Liver (tissue), 9 donors: Measurements from ENCODE around the gene GRID1. TPM values are rescaled to one million over a fixed set of nuclear protein-coding genes. Genes with fewer than 3 reads are reported as not detected.
A peak's percentile ranks its signal among the peaks of the same experiment; 100 is the strongest.

ENCODE experiments used
- DNase-seq: peaks from one replicate; pipeline ENCODE4 v3.0.0-alpha.2; 2017; ENCODE audit warnings: low spot score
- H3K27ac ChIP-seq, 2 donors: one replicate each; pipeline ENCODE4 v1.7.0; 2013; ENCODE audit warnings: inconsistent platforms in 2 of 2, low read length in 2 of 2, control low read depth in 1 of 2, low read depth in 1 of 2, mild to moderate bottlenecking in 1 of 2
- H3K27me3 ChIP-seq, 4 donors: one replicate each; pipeline versions ENCODE4 v1.6.1 to v1.7.0; 2013; ENCODE audit warnings: low read length in 3 of 4, inconsistent platforms in 1 of 4, mild to moderate bottlenecking in 1 of 4, moderate library complexity in 1 of 4; ENCODE audit not compliant: control insufficient read depth in 4 of 4, insufficient read depth in 4 of 4
- H3K36me3 ChIP-seq, 4 donors: one replicate each; pipeline versions ENCODE4 v1.6.1 to v1.7.0; 2013; ENCODE audit warnings: low read length in 3 of 4, mild to moderate bottlenecking in 3 of 4, low read depth in 1 of 4, moderate library complexity in 1 of 4; ENCODE audit not compliant: control insufficient read depth in 4 of 4, insufficient read depth in 3 of 4
- H3K4me1 ChIP-seq, 4 donors: one replicate each; pipeline versions ENCODE4 v1.6.1 to v1.7.0; 2013; ENCODE audit warnings: low read length in 3 of 4, mild to moderate bottlenecking in 3 of 4, moderate library complexity in 1 of 4; ENCODE audit not compliant: control insufficient read depth in 4 of 4, insufficient read depth in 4 of 4
- H3K4me3 ChIP-seq, 3 donors: one replicate each; pipeline versions ENCODE4 v1.6.1 to v1.7.0; 2013; ENCODE audit warnings: low read length in 3 of 3, control low read depth in 1 of 3, low read depth in 1 of 3, mild to moderate bottlenecking in 1 of 3
- H3K9ac ChIP-seq, 2 donors: one replicate each; pipeline ENCODE4 v1.7.0; 2013; ENCODE audit warnings: low read length in 2 of 2, mild to moderate bottlenecking in 2 of 2, moderate library complexity in 2 of 2, control low read depth in 1 of 2, low read depth in 1 of 2
- H3K9me3 ChIP-seq, 4 donors: one replicate each; pipeline versions ENCODE4 v1.6.1 to v1.7.0; 2013; ENCODE audit warnings: low read length in 3 of 4; ENCODE audit not compliant: control insufficient read depth in 4 of 4
- ATF3 ChIP-seq: IDR thresholded peaks from 2 replicates; pipeline ENCODE4 v1.6.1; 2016; ENCODE audit warnings: antibody characterized with exemption
- CTCF ChIP-seq: fragments of 150-350 bp; IDR thresholded peaks from 2 replicates; pipeline ENCODE4 v1.5.1; 2017; ENCODE audit warnings: improper control_type of control experiment, low read depth, low read length; ENCODE audit not compliant: missing input control
- EGR1 ChIP-seq, 2 donors: IDR thresholded peaks; 2 replicates each; pipeline ENCODE4 v1.6.1; 2016 to 2018; ENCODE audit warnings: antibody characterized with exemption in 2 of 2, low read depth in 2 of 2
- FOXA1 ChIP-seq: IDR thresholded peaks from 2 replicates; pipeline ENCODE4 v1.6.1; 2016; ENCODE audit warnings: antibody characterized with exemption
- FOXA2 ChIP-seq: IDR thresholded peaks from 2 replicates; pipeline ENCODE4 v1.6.1; 2016; ENCODE audit warnings: antibody characterized with exemption
- GABPA ChIP-seq, 2 donors: IDR thresholded peaks in 1 of 2; conservative IDR thresholded peaks in 1 of 2; 2 replicates each; pipeline ENCODE4 v1.6.1; 2016; ENCODE audit warnings: antibody characterized with exemption in 2 of 2, mild to moderate bottlenecking in 1 of 2, moderate library complexity in 1 of 2
- HNF4A ChIP-seq, 2 donors: conservative IDR thresholded peaks; 2 replicates each; pipeline ENCODE4 v1.6.1; 2016; ENCODE audit warnings: antibody characterized with exemption in 2 of 2, mild to moderate bottlenecking in 2 of 2
- HNF4G ChIP-seq: IDR thresholded peaks from 2 replicates; pipeline ENCODE4 v1.6.1; 2016; ENCODE audit warnings: antibody characterized with exemption
- JUND ChIP-seq, 2 donors: IDR thresholded peaks; 2 replicates each; pipeline ENCODE4 v1.6.1; 2016; ENCODE audit warnings: antibody characterized with exemption in 2 of 2
- NR2F2 ChIP-seq: IDR thresholded peaks from 2 replicates; pipeline ENCODE4 v1.6.1; 2016; ENCODE audit warnings: antibody characterized with exemption
- RAD21 ChIP-seq, 2 donors: IDR thresholded peaks; 2 replicates each; pipeline ENCODE4 v1.6.1; 2016; ENCODE audit warnings: antibody characterized with exemption in 2 of 2, mild to moderate bottlenecking in 2 of 2
- RXRA ChIP-seq, 2 donors: IDR thresholded peaks; 2 replicates each; pipeline ENCODE4 v1.6.1; 2017 to 2018; ENCODE audit warnings: antibody characterized with exemption in 2 of 2, mild to moderate bottlenecking in 1 of 2
- SP1 ChIP-seq: IDR thresholded peaks from 2 replicates; pipeline ENCODE4 v1.6.1; 2018; ENCODE audit warnings: antibody characterized with exemption, mild to moderate bottlenecking
- TAF1 ChIP-seq: conservative IDR thresholded peaks from 2 replicates; pipeline ENCODE4 v1.6.1; 2016; ENCODE audit warnings: antibody characterized with exemption, mild to moderate bottlenecking
- YY1 ChIP-seq: IDR thresholded peaks from 2 replicates; pipeline ENCODE4 v1.6.1; 2016; ENCODE audit warnings: antibody characterized with exemption, mild to moderate bottlenecking
- WGBS: extraction: QIAGEN DNeasy Blood & Tissue Kit; methylation state at CpG from one replicate; pipeline ENCODE4 v1.1.7; 2013; 5-methylcytosine and 5-hydroxymethylcytosine counted together
- polyA plus RNA-seq, 2 donors: library from polyadenylated mRNA; stranded (reverse) in 1 of 2; unstranded in 1 of 2; fragments of 200-250 nt in 1 of 2; fragments of >200 nt in 1 of 2; fragmentation: Nextera tagmentation in 1 of 2; extraction: Ambion mirVana in 1 of 2; gene quantifications; one replicate each; pipeline versions ENCODE4 v1.2.1 to v1.2.3, GENCODE V29; 2013 to 2015
- total RNA-seq, 2 donors: library from RNA; depleted of rRNA; stranded (reverse); fragments of >200 nt; gene quantifications; one replicate each; pipeline ENCODE4 v1.2.3, GENCODE V29; 2014
- TF ChIP-seq, protein P1 (sequence below): IDR thresholded peaks from 2 replicates; pipeline ENCODE4 v1.6.1; 2016; ENCODE audit warnings: antibody characterized with exemption
- TF ChIP-seq, protein P2 (sequence below): IDR thresholded peaks from 2 replicates; pipeline ENCODE4 v1.6.1; 2016; ENCODE audit warnings: antibody characterized with exemption, mild to moderate bottlenecking
- TF ChIP-seq, protein P3 (sequence below): IDR thresholded peaks from 2 replicates; pipeline ENCODE4 v1.6.1; 2016; ENCODE audit warnings: antibody characterized with exemption
- donor health status: healthy.
- donor health status: healthy.
- donor health status: healthy.
- donor health status: healthy.
- donor health status: healthy.

The GRID1 gene
- total and polyA plus RNA-seq, 4 donors, result 0.09 to 0.17 (median 0.14) TPM; not detected in 1

GRCh38 chr10:86203162-86203905 is 163.3 kb downstream of the GRID1 start:
- Histone ChIP-seq H3K9me3 (no peaks in the 10 kb centered on the region), H3K27me3 (no peaks in the 10 kb centered on the region), H3K4me1 (peaks cover 0 to 3% (median 0%) of the 10 kb centered on the region in 4 donors), H3K9ac (no peak overlapping the region), H3K4me3 (no peak overlapping the region), H3K36me3 (no peaks in the 10 kb centered on the region), H3K27ac (no peak overlapping the region)
- no peak for TF ChIP-seq YY1
- TF ChIP-seq, protein P1, sequence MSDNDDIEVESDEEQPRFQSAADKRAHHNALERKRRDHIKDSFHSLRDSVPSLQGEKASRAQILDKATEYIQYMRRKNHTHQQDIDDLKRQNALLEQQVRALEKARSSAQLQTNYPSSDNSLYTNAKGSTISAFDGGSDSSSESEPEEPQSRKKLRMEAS, result no peak
- no peak for TF ChIP-seq SP1
- no peak for TF ChIP-seq GABPA (IDR thresholded peaks at IDR 0.05 in 1 of 2, conservative IDR thresholded peaks at IDR 0.05 in 1 of 2)
- TF ChIP-seq RAD21 (IDR thresholded peaks at IDR 0.05), result no peak
- TF ChIP-seq, protein P2, sequence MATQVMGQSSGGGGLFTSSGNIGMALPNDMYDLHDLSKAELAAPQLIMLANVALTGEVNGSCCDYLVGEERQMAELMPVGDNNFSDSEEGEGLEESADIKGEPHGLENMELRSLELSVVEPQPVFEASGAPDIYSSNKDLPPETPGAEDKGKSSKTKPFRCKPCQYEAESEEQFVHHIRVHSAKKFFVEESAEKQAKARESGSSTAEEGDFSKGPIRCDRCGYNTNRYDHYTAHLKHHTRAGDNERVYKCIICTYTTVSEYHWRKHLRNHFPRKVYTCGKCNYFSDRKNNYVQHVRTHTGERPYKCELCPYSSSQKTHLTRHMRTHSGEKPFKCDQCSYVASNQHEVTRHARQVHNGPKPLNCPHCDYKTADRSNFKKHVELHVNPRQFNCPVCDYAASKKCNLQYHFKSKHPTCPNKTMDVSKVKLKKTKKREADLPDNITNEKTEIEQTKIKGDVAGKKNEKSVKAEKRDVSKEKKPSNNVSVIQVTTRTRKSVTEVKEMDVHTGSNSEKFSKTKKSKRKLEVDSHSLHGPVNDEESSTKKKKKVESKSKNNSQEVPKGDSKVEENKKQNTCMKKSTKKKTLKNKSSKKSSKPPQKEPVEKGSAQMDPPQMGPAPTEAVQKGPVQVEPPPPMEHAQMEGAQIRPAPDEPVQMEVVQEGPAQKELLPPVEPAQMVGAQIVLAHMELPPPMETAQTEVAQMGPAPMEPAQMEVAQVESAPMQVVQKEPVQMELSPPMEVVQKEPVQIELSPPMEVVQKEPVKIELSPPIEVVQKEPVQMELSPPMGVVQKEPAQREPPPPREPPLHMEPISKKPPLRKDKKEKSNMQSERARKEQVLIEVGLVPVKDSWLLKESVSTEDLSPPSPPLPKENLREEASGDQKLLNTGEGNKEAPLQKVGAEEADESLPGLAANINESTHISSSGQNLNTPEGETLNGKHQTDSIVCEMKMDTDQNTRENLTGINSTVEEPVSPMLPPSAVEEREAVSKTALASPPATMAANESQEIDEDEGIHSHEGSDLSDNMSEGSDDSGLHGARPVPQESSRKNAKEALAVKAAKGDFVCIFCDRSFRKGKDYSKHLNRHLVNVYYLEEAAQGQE, result peak; percentile 98
- WGBS, result 46% methylated on average over 11 of the region's 11 CpGs
- DNase-seq, result no peak

GRCh38 chr10:86202226-86202735 is 164.3 kb downstream of the GRID1 start:
- Histone ChIP-seq H3K36me3 (no peaks in the 10 kb centered on the region), H3K4me3 (no peak overlapping the region), H3K9me3 (no peaks in the 10 kb centered on the region), H3K27ac (no peak overlapping the region), H3K27me3 (no peaks in the 10 kb centered on the region), H3K4me1 (peaks cover 0 to 3% (median 0%) of the 10 kb centered on the region in 4 donors), H3K9ac (no peak overlapping the region)
- no peak for DNase-seq
- TF ChIP-seq RXRA (IDR thresholded peaks at IDR 0.05) (no peak), HNF4G (no peak), GABPA (IDR thresholded peaks at IDR 0.05 in 1 of 2, conservative IDR thresholded peaks at IDR 0.05 in 1 of 2) (no peak), YY1 (no peak), JUND (IDR thresholded peaks at IDR 0.05) (no peak), FOXA2 (no peak), NR2F2 (no peak), CTCF (no peak), TAF1 (no peak), FOXA1 (no peak), RAD21 (IDR thresholded peaks at IDR 0.05) (no peak), HNF4A (conservative IDR thresholded peaks at IDR 0.05) (no peak), SP1 (no peak), ATF3 (no peak), EGR1 (IDR thresholded peaks at IDR 0.05; ENCODE audit: low read depth in 2 of 2) (no peak)
- TF ChIP-seq, protein P2, result no peak
- TF ChIP-seq, protein P1, result no peak
- TF ChIP-seq, protein P3, sequence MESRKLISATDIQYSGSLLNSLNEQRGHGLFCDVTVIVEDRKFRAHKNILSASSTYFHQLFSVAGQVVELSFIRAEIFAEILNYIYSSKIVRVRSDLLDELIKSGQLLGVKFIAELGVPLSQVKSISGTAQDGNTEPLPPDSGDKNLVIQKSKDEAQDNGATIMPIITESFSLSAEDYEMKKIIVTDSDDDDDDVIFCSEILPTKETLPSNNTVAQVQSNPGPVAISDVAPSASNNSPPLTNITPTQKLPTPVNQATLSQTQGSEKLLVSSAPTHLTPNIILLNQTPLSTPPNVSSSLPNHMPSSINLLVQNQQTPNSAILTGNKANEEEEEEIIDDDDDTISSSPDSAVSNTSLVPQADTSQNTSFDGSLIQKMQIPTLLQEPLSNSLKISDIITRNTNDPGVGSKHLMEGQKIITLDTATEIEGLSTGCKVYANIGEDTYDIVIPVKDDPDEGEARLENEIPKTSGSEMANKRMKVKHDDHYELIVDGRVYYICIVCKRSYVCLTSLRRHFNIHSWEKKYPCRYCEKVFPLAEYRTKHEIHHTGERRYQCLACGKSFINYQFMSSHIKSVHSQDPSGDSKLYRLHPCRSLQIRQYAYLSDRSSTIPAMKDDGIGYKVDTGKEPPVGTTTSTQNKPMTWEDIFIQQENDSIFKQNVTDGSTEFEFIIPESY, result no peak
- 85% methylated on average over 5 of the region's 5 CpGs for WGBS
